ENCODE data around the gene SGF29.
"Not testable (repeated sequence)": the region's sequence is repeated elsewhere in the genome, so short reads cannot be mapped to it uniquely, and the experiment has no call there.

The SGF29 gene

DNA sequence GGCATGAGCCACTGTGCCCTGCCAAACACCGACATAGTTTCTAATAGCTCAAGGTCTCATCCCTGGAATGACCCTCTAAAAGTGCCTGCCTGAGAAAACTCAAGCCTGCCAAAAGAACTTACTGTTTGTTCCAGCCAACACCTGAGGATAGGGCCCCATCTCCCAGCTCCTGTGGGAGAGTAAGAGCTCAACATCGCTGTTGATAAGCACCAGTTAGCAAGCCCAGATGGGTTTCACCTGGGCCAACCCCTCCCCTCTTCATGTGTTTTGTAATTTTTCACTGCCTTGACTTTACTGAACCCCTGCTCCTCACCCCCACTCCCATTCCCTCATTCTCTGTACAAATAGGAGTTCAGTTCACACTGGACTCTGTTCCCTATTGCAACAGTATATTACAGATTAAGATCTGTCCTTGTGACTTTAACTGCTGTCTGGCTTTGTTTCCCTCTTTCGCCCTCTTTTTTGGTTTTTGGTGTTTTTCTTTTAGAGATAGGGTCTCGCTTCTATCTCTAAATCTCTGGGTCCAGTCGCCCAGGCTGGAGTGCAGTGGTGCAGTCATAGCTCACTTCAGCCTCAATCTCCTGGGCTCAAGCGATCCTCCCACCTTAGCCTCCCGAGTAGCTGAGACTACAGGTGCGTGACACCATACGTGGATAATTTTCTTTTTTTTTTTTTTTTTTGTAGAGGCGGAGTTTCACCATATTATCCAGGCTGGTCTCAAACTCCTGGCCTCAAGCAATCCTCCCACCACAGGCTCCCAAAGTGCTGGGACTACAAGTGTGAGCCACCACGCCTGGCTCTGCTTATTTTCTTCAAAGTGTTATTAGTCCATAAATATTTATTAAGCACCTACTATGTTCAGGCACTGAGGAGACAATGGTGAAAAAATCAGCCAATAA, 27.3 kb upstream of the SGF29 start:
- peak in 1 of 2 experiments; percentile 84 for DNase-seq (ENCODE audit: low read depth in 1 of 2, low spot score in 1 of 2)
- TF ChIP-seq JUND (IDR thresholded peaks at IDR 0.05; ENCODE audit: low read depth), result no peak
- in situ Hi-C loops (cut with HindIII; ENCODE audit: low pct_unique_long_range_greater_than_20kb, low sequenced_read_pairs), result no loop called here

DNA sequence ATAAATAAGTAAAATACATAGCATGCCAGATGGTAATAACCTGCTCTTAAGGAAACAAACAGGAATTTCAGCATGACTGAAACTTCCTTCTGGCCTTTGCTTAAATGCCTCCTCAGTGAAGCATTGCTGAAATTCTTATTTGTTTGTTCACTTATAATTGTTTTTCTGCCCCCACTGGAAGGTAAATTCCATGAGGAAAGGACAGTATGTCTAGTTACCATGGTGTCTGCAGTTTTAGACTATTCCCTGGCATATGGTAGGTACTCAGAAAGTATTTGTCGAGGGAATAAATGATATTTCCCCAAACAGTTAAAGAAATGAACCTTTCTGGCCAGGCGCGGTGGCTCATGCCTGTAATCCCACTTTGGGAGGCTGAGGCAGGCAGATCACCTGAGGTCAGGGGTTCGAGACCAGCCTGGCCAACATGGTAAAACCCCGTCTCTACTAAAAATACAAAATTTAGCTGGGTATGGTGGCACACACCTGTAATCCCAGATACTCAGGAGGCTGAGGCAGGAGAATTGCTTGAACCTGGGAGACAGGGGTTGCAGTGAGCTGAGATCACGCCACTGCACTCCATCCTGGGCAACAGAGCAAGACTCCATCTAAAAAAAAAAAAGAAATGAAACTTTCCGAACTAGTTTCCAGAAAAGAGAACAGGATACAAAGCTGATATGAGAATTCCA, 26.5 kb upstream of the SGF29 start:
- peak in 1 of 2 experiments; percentile 90 for DNase-seq (ENCODE audit: low read depth in 1 of 2, low spot score in 1 of 2)
- in situ Hi-C loops (cut with HindIII; ENCODE audit: low pct_unique_long_range_greater_than_20kb, low sequenced_read_pairs), result not testable (repeated sequence)
- 0 out of 2 replicates have a peak, but pooled peaks have one; percentile 9 for TF ChIP-seq JUND (IDR thresholded peaks at IDR 0.05; ENCODE audit: low read depth)

DNA sequence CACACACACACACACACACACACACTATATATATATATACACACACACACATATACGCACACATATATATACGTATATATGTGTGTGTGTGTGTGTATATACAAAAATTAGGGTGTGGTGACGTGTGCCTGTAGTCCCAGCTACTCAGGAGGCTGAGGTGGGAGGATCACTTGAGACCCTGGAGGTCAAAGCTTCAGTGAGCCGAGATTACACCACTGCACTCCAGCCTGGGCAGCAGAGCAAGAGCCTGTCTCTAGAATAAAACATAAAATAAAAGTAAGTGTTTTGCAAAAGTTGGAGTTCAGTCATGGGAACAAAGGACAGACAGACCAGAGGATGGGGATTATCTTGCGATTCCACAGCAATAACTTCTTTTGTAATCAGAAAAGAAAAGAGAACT, 25.7 kb upstream of the SGF29 start:
- no peak for TF ChIP-seq JUND (IDR thresholded peaks at IDR 0.05; ENCODE audit: low read depth)
- no peak for DNase-seq (ENCODE audit: low read depth in 1 of 2, low spot score in 1 of 2)
- in situ Hi-C loops (cut with HindIII; ENCODE audit: low pct_unique_long_range_greater_than_20kb, low sequenced_read_pairs), result no loop called here

DNA sequence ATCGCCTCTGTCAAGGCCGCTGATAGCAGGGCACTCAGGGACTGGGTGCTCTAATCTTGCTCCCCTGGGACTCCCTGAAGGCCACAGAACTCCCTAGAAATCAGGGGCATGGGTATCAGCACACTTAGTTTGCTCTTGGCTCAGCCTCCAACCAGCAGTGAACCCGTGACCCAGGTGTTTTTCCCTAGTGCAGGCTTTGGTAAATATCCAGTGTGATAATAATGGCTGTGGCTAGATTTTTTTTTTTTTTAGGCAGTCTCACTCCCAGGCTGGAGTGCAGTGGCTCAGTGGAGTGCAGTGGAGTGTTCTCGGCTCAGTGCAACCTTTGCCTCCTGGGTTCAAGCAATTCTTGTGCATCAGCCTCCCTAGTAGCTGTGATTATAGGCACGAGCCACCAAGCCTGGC, 25.3 kb upstream of the SGF29 start:
- in situ Hi-C loops (cut with HindIII; ENCODE audit: low pct_unique_long_range_greater_than_20kb, low sequenced_read_pairs), result no loop called here

DNA sequence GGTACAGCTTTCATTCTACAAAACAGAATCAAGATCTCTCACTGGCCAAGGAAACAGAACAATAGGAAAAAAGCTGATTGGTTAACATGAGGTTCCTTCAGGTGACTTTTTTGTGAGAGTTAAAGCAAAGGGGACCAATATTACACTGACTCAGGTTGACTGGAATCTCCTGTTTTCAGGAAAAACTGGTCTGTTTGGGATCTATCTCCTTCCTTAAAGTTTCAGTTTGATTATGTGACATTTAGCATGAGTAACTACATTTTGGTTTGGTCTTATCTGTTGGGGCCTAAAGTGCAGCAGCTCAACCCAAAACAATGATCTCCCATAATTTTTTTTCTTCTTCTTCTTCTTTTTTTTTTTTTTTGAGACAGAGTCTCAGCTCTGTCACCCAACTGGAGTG, 24.6 kb upstream of the SGF29 start:
- no peak for DNase-seq (ENCODE audit: low read depth in 1 of 2, low spot score in 1 of 2)
- no peak for TF ChIP-seq JUND (IDR thresholded peaks at IDR 0.05; ENCODE audit: low read depth)
- in situ Hi-C loops (cut with HindIII; ENCODE audit: low pct_unique_long_range_greater_than_20kb, low sequenced_read_pairs), result no loop called here

More for the DNA sequence above, 25.3 kb upstream of the SGF29 start:
- TF ChIP-seq JUND (IDR thresholded peaks at IDR 0.05; ENCODE audit: low read depth), result no peak
- no peak for DNase-seq (ENCODE audit: low read depth in 1 of 2, low spot score in 1 of 2)

DNA sequence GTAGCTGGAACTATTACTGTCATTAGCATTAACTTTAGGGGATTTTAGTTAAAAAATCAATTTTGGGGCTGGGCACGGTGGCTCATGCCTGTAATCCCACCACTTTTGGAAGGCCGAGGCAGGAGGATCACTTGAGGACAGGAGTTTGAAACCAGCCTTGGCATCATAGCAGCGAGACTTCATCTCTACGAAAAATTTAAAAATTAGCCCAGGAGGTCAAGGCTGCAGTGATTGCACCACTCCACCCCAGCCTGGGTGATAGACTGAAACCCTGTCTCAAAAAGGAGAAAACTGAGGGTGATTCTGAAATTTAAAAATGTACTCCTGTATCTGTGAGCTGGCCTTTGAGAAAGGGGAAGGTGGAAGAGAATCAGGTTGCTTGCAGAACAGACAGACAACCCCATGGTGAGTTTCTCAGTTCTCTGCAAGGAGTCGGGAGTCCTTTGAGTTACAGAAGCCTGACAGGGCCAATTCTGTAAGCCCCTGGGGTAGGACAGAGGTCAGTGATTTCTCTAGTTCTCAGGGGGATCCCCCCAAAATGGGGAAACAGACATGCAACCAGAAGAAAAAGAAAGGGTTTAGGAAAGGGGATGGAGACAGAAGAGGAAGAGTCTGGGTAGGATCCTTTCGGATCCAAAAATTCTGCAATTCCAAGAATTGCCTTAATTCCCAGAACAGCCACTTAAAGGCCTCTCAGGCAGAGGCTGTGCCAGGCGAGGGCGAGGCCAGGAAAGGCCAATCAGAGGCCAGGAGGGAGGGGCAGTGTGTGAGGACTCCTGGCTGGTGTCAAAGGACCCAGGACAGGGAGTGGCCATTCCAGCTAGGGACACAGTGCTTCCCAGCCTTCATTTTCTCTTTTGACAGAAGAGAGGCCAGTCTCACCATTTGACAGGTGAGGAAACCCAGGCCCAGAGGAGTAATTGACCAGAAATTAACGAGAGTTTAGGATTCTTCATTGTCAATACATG, 21.7 kb upstream of the SGF29 start:
- peak; percentile 58 to 89 for DNase-seq (ENCODE audit: low read depth in 1 of 2, low spot score in 1 of 2)
- in situ Hi-C loops (cut with HindIII; ENCODE audit: low pct_unique_long_range_greater_than_20kb, low sequenced_read_pairs), result no loop called here
- no peak for TF ChIP-seq JUND (IDR thresholded peaks at IDR 0.05; ENCODE audit: low read depth)

DNA sequence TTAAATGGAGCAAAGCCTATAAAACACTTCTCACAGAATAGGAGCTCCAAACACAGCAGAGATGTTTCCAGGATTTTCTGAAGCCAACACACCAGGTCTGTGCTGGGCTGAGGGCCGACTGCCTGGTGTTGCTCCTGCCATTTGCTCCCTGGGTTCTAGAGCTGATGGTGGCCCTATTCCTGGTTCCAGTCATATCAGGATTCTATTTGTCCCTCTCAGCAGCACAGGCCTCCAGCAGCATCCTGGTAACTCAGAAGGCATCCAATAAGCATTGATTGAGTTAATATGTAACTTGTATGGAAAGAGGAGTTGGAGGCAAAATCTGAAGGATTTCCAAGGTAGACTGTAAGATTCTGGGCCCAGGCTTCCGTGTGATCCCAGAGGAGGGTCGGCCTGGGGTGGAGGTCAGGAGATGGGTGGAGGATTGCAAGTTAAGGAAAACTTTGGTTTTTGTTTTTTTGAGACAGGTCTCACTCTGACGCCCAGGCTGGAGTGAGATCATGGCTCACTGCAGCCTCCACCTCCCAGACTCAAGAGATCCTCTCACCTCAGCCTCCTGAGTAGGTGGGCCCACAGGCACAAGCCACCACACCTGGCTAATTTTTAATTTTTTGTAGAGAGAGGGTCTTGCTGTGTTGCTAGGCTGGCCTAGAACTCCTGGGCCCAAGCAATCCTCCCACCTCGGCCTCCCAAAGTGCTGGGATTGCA, 20.6 kb upstream of the SGF29 start:
- TF ChIP-seq JUND (IDR thresholded peaks at IDR 0.05; ENCODE audit: low read depth), result no peak
- no peak for DNase-seq (ENCODE audit: low read depth in 1 of 2, low spot score in 1 of 2)
- in situ Hi-C loops (cut with HindIII; ENCODE audit: low pct_unique_long_range_greater_than_20kb, low sequenced_read_pairs), result no loop called here

DNA sequence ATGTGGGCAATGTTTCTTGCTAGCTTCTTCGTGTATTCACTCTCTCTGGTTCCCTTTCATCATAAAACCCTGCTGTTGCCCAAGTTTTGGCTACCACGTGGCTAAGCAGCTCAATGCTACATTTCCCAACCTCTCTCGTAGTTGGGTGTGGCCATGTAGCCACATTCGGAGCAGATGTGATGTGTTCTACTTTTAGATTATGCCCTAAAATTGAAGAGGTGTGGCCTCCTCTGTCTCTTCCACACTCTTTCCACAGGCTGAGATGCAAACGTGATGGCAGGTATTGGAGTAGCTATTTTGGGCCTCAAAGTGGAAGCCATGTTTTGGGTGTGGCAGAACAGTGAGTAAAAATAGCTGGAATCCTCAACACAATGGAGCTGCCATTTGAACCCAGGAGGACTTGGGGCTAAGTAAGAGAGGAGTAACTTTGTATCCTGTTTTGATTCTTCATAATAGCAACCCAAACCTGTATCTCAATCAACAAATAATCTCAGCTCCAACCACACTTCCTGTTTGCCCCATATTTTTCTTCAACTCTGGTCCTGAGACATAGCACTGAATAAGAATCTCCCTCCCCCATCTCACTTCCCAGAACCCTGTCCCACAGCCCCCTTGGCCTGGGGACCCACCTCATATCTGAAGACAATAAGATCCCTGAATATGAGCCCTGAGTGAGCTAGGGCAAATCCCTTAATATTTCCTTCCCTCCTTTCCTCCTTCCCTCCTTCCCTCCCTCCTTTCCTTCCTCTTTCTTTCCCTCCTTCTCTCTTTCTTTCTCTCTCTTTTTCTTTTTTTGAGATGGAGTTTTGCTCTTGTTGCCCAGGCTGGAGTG, 19.0 kb upstream of the SGF29 start:
- in situ Hi-C loops (cut with HindIII; ENCODE audit: low pct_unique_long_range_greater_than_20kb, low sequenced_read_pairs), result no loop called here
- DNase-seq (ENCODE audit: low read depth in 1 of 2, low spot score in 1 of 2), result no peak
- no peak for TF ChIP-seq JUND (IDR thresholded peaks at IDR 0.05; ENCODE audit: low read depth)

DNA sequence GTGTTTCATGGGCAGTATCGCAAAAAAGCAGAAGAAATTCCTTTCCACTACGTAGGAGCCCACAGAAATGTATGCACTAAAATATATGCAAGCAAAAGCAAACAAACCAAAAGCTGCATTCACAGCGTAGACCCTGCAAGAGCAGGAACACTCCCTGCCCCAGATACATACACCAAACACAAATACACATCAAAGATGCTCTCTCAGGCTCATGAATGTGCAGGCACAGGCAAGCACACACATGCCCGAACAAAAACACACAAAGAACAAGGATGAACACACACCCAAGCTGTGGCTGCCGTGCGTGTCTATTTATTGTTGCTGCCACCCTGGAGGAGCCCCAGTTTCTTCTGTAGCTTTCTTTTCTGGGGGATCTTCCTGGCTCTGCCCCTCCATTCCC, 16.6 kb upstream of the SGF29 start:
- no peak for DNase-seq (ENCODE audit: low read depth in 1 of 2, low spot score in 1 of 2)
- in situ Hi-C loops (cut with HindIII; ENCODE audit: low pct_unique_long_range_greater_than_20kb, low sequenced_read_pairs), result no loop called here

DNA sequence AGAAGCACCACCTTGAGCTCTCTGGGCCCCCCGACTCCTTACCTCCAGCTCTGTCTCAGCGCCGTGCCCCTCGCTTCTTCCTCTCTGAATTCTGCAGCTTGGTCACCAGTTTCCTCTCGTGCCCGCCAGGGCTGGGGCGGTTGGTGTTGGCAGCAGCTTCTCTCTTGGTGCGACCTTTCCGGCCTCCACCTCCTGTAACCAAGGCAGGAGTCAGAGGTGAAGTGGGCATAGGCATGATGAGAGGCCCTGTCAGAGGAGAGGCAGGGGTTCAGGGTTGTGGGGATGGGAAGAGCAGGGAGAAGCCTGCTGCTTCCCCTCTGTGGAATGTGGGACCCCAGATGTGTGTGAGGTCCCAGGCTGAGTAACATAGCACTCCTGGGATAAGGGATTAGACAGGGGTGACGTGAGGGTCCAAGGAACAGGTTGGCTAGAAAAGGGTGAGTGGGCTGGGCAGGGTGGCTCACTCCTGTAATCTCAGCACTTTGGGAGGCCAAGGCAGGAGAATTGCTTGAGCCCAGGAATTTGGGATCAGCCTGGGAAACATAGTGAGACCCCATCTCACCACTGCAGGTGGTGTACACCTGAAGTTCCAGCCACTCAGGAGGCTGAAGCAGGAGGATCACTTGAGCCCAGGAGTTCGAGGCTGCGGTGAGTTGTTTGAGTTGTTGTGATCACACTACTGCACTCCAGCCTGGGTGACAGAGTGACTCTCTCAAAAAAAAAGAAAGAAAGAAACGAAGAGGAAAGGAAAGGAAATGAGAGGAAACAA, 15.6 kb upstream of the SGF29 start:
- in situ Hi-C loops (cut with HindIII; ENCODE audit: low pct_unique_long_range_greater_than_20kb, low sequenced_read_pairs), result no loop called here
- no peak for DNase-seq (ENCODE audit: low read depth in 1 of 2, low spot score in 1 of 2)
- no peak for TF ChIP-seq JUND (IDR thresholded peaks at IDR 0.05; ENCODE audit: low read depth)

More for the DNA sequence above, 16.6 kb upstream of the SGF29 start:
- no peak for TF ChIP-seq JUND (IDR thresholded peaks at IDR 0.05; ENCODE audit: low read depth)

Measured in T47D (cell line).